MCF 10A (cell line): ENCODE results near the gene PEX11A. TPM values are rescaled to one million over a fixed set of nuclear protein-coding genes. Genes with fewer than 3 reads are reported as not detected.

Experiments used
- BruUV-seq: library from RNA; stranded (reverse); fragments of 400-500 nt; replicated peaks from 2 replicates; lab custom pipeline; 2021; lab: Mats Ljungman, UMichigan
- CTCF ChIA-PET: fragments of 300-600 bp; sonication (Branson Sonifier 250); formaldehyde crosslinking; extraction: SDS; loops from one replicate; lab custom pipeline; 2021; ENCODE audit warnings: antibody characterized with exemption, inconsistent platforms; lab: Yijun Ruan, JAX
- POLR2A ChIA-PET: fragments of 300-600, 350-650 bp; sonication (Branson Sonifier 250); formaldehyde crosslinking; extraction: SDS; loops from one replicate; lab custom pipeline; 2020; ENCODE audit warnings: antibody characterized with exemption, inconsistent platforms; lab: Yijun Ruan, JAX
- DNase-seq: peaks from one replicate; pipeline ENCODE4 v3.0.0-alpha.2; 2018; ENCODE audit not compliant: unreplicated experiment
- H3K27ac Mint-ChIP-seq: one replicate; pipeline ENCODE4 v1.8.0; 2022; ENCODE audit warnings: mild to moderate bottlenecking, low read depth, mixed read lengths; ENCODE audit not compliant: unreplicated experiment
- H3K27me3 Mint-ChIP-seq: one replicate; pipeline ENCODE4 v1.8.0; 2022; ENCODE audit warnings: mixed read lengths; ENCODE audit not compliant: insufficient read depth, unreplicated experiment
- H3K36me3 Mint-ChIP-seq: one replicate; pipeline ENCODE4 v1.8.0; 2022; ENCODE audit warnings: mild to moderate bottlenecking, moderate library complexity, mixed read lengths; ENCODE audit not compliant: insufficient read depth, unreplicated experiment
- H3K4me1 Mint-ChIP-seq: one replicate; pipeline ENCODE4 v1.8.0; 2022; ENCODE audit warnings: mixed read lengths; ENCODE audit not compliant: insufficient read depth, unreplicated experiment
- H3K4me3 Mint-ChIP-seq: one replicate; pipeline ENCODE4 v1.8.0; 2022; ENCODE audit warnings: mild to moderate bottlenecking, moderate library complexity, mixed read lengths; ENCODE audit not compliant: unreplicated experiment
- H3K9me3 Mint-ChIP-seq: one replicate; pipeline ENCODE4 v1.8.0; 2022; ENCODE audit warnings: mixed read lengths; ENCODE audit not compliant: unreplicated experiment
- CTCF ChIP-seq: fragments of 200-600 bp; IDR thresholded peaks from one replicate; pipeline ENCODE4 v1.8.0; 2022; ENCODE audit warnings: antibody characterized with exemption, mild to moderate bottlenecking; ENCODE audit not compliant: unreplicated experiment
- intact Hi-C: fragments of 100-400 bp; cut with micrococcal nuclease; formaldehyde crosslinking; loops from 2 replicates; pipeline ENCODE4 v1.14.1; 2022
- total RNA-seq: library from RNA; stranded (reverse); gene quantifications from 2 replicates; pipeline ENCODE4 v1.2.3, GENCODE V29; 2022

Gene PEX11A
- total RNA-seq, 1 experiment from 2014 or later = 3.4 TPM

- intact Hi-C loops = no loop called here
- H3K36me3 Mint-ChIP-seq = peaks cover 7% of the 10 kb centered on the region
- H3K4me3 Mint-ChIP-seq = no peak overlapping the region
- CTCF ChIA-PET = interaction anchor here (0.8 kb wide), 1 partner anchor 40 kb away, joined by 3 read pairs; no protein-coding TSS in a partner anchor
- no peaks in the 10 kb centered on the region for H3K9me3 Mint-ChIP-seq
- H3K4me1 Mint-ChIP-seq = peaks cover 10% of the 10 kb centered on the region
- POLR2A ChIA-PET = no interaction called here
- DNase-seq = no peak
- TF ChIP-seq CTCF = no peak
- BruUV-seq = no TSS peak
- no peaks in the 10 kb centered on the region for H3K27me3 Mint-ChIP-seq
- H3K27ac Mint-ChIP-seq = no peak overlapping the region
These were observed 4.0 kb downstream of the PEX11A start for GRCh38 chr15:89686522-89686921.

GRCh38 chr15:89685995-89686394 is 4.6 kb downstream of the PEX11A start:
- peaks cover 13% of the 10 kb centered on the region for H3K4me1 Mint-ChIP-seq
- intact Hi-C loops = no loop called here
- ChIA-PET POLR2A (no interaction called here), CTCF (interaction anchor here (0.8 kb wide), 1 partner anchor 39 kb away, joined by 3 read pairs; no protein-coding TSS in a partner anchor)
- peaks cover 7% of the 10 kb centered on the region for H3K36me3 Mint-ChIP-seq
- H3K9me3 Mint-ChIP-seq = no peaks in the 10 kb centered on the region
- DNase-seq = no peak
- no peak for TF ChIP-seq CTCF
- no peak overlapping the region for H3K27ac Mint-ChIP-seq
- no peaks in the 10 kb centered on the region for H3K27me3 Mint-ChIP-seq
- BruUV-seq = no TSS peak
- H3K4me3 Mint-ChIP-seq = no peak overlapping the region

GRCh38 chr15:89681146-89681545 is 9.4 kb downstream of the PEX11A start:
- BruUV-seq = no TSS peak
- Mint-ChIP-seq H3K4me1 (peaks cover 22% of the 10 kb centered on the region), H3K9me3 (no peaks in the 10 kb centered on the region), H3K27ac (peak overlapping the region; percentile 70), H3K27me3 (no peaks in the 10 kb centered on the region), H3K4me3 (no peak overlapping the region), H3K36me3 (peaks cover 7% of the 10 kb centered on the region)
- ChIA-PET CTCF (interaction anchor here (0.6 to 1.2 kb wide), 5 partner anchors 34 to 392 kb away, joined by 3 to 8 read pairs (median 3); partner anchors contain the start of gene TICRR), POLR2A (interaction anchor here (0.7 to 2.7 kb wide), 3 partner anchors 8 to 129 kb away, joined by 3 to 11 read pairs (median 8); no protein-coding TSS in a partner anchor)
- DNase-seq = no peak
- intact Hi-C loops = no loop called here
- TF ChIP-seq CTCF = no peak

- POLR2A ChIA-PET = interaction anchor here (0.7 to 2.7 kb wide), 4 partner anchors 9 to 128 kb away, joined by 3 to 11 read pairs (median 6); no protein-coding TSS in a partner anchor
- CTCF ChIA-PET = interaction anchor here (0.6 kb wide), 2 partner anchors 81 to 393 kb away, joined by 3 to 4 read pairs; no protein-coding TSS in a partner anchor
- no peak for TF ChIP-seq CTCF
These were observed 10.2 kb downstream of the PEX11A start for GRCh38 chr15:89680282-89680873.

More at GRCh38 chr15:89680282-89680873, 10.2 kb downstream of the PEX11A start:
- Mint-ChIP-seq H3K27me3 (no peaks in the 10 kb centered on the region), H3K4me1 (peaks cover 22% of the 10 kb centered on the region), H3K36me3 (peaks cover 7% of the 10 kb centered on the region), H3K9me3 (no peaks in the 10 kb centered on the region), H3K27ac (peak overlapping the region; percentile 70), H3K4me3 (peak overlapping the region; percentile 3)
- peak; percentile 94 for DNase-seq
- no TSS peak for BruUV-seq
- intact Hi-C loops = no loop called here
